Naive thymus-derived CD4-positive, alpha-beta T cell (primary cell): ENCODE results near the gene SMAP2. TPM values are rescaled to one million over a fixed set of nuclear protein-coding genes. Genes with fewer than 3 reads are reported as not detected.
A peak's percentile ranks its signal among the peaks of the same experiment; 100 is the strongest.
"Not testable (repeated sequence)": the region's sequence is repeated elsewhere in the genome, so short reads cannot be mapped to it uniquely, and the experiment has no call there.

Source experiments
- ATAC-seq: fragments of 150-1000 bp; cut with Tn5 transposase; 2 replicates; pipeline ENCODE4 v1.10.0; 2021; ENCODE audit warnings: mild to moderate bottlenecking, moderate library complexity
- CTCF ChIA-PET: fragments of 350-600 bp; sonication (Branson Sonifier 250); formaldehyde crosslinking; loops from one replicate; lab custom pipeline; 2021; ENCODE audit warnings: antibody characterized with exemption; lab: Charles Lee
- POLR2A ChIA-PET: fragments of 350-600 bp; sonication (Branson Sonifier 250); formaldehyde crosslinking; loops from one replicate; lab custom pipeline; 2021; ENCODE audit warnings: antibody characterized with exemption, inconsistent platforms; lab: Charles Lee
- DNase-seq, 9 donors: peaks; one replicate each; pipeline versions ENCODE4 v3.0.0 to v3.0.0-alpha.2; 2020 to 2022; ENCODE audit warnings: mixed read lengths in 1 of 9
- H3K27ac ChIP-seq: one replicate; pipeline ENCODE4 v1.7.0; 2013; ENCODE audit warnings: mild to moderate bottlenecking, low read depth, low read length, moderate library complexity
- H3K27me3 ChIP-seq, 2 donors: one replicate each; pipeline ENCODE4 v1.7.0; 2013; ENCODE audit warnings: low read length in 2 of 2, mild to moderate bottlenecking in 2 of 2, moderate library complexity in 2 of 2; ENCODE audit not compliant: control insufficient read depth in 2 of 2, insufficient read depth in 2 of 2
- H3K36me3 ChIP-seq, 3 experiments: 1 replicate in 2 of 3; 2 replicates in 1 of 3; pipeline ENCODE4 v1.7.0; 2013; ENCODE audit warnings: low read length in 3 of 3, mild to moderate bottlenecking in 3 of 3, moderate library complexity in 1 of 3; ENCODE audit not compliant: insufficient read depth in 3 of 3, control insufficient read depth in 2 of 3
- H3K4me1 ChIP-seq, 2 donors: one replicate each; pipeline ENCODE4 v1.7.0; 2013; ENCODE audit warnings: low read length in 2 of 2, mild to moderate bottlenecking in 2 of 2, moderate library complexity in 1 of 2; ENCODE audit not compliant: control insufficient read depth in 2 of 2, insufficient read depth in 2 of 2
- H3K4me3 ChIP-seq: 2 replicates; pipeline ENCODE4 v1.7.0; 2013; ENCODE audit warnings: mild to moderate bottlenecking, low read length
- H3K9me3 ChIP-seq, 3 experiments: 1 replicate in 2 of 3; 2 replicates in 1 of 3; pipeline ENCODE4 v1.7.0; 2013; ENCODE audit warnings: low read length in 3 of 3; ENCODE audit not compliant: control insufficient read depth in 2 of 3
- H3K27ac Mint-ChIP-seq, 9 donors: one replicate each; pipeline ENCODE4 v1.8.0; 2020 to 2022; ENCODE audit warnings: mixed read lengths in 9 of 9, mild to moderate bottlenecking in 8 of 9, moderate library complexity in 5 of 9, inconsistent platforms in 2 of 9
- H3K27me3 Mint-ChIP-seq, 5 donors: one replicate each; pipeline ENCODE4 v1.8.0; 2021 to 2022; ENCODE audit warnings: mixed read lengths in 5 of 5, mild to moderate bottlenecking in 1 of 5
- H3K36me3 Mint-ChIP-seq, 5 donors: one replicate each; pipeline ENCODE4 v1.8.0; 2020 to 2022; ENCODE audit warnings: mixed read lengths in 5 of 5, mild to moderate bottlenecking in 3 of 5, inconsistent platforms in 1 of 5
- H3K4me1 Mint-ChIP-seq, 7 donors: one replicate each; pipeline ENCODE4 v1.8.0; 2020 to 2022; ENCODE audit warnings: mixed read lengths in 7 of 7, mild to moderate bottlenecking in 3 of 7, inconsistent platforms in 1 of 7
- H3K4me3 Mint-ChIP-seq, 10 donors: one replicate each; pipeline ENCODE4 v1.8.0; 2020 to 2022; ENCODE audit warnings: mild to moderate bottlenecking in 10 of 10, mixed read lengths in 10 of 10, moderate library complexity in 6 of 10, inconsistent platforms in 2 of 10
- H3K9me3 Mint-ChIP-seq, 11 donors: one replicate each; pipeline ENCODE4 v1.8.0; 2020 to 2022; ENCODE audit warnings: mixed read lengths in 11 of 11, mild to moderate bottlenecking in 4 of 11, inconsistent platforms in 1 of 11, moderate library complexity in 1 of 11
- intact Hi-C, 2 donors: fragments of 100-400 bp; cut with micrococcal nuclease; formaldehyde crosslinking; loops; one replicate each; pipeline ENCODE4 v1.15.1; 2023
- polyA plus RNA-seq, 2 donors: library from polyadenylated mRNA; unstranded; fragments of 300-500 nt; fragmentation: Illumina TruSeq; gene quantifications; one replicate each; pipeline ENCODE4 v1.2.3, GENCODE V29; 2021
- total RNA-seq, 6 experiments: library from RNA in 5 of 6; stranded (reverse) in 5 of 6; gene quantifications; 1 replicate in 5 of 6; 2 replicates in 1 of 6; pipeline ENCODE4 v1.2.3 and lab custom pipeline; 2021 to 2026

SMAP2 gene
- total RNA-seq (100 to 1,000 TPM; 144 to 210 (median 187) TPM), polyA plus RNA-seq (100 to 1,000 TPM; 226 to 542 TPM), total RNA-seq (lab: John Stamatoyannopoulos, UW) (276 reads per million, percentile 95 among the genes with 10 or more reads in this experiment)

GRCh38 chr1:40373323-40374283 lies at the start of gene SMAP2:
TSS of gene SMAP2 (plus strand) at chr1:40373727. CDS start at chr1:40374121, 394 bp downstream.
- peak within 1 kb of the TSS; percentile 99 for H3K4me3 ChIP-seq

GRCh38 chr1:40331403-40331802 lies 42.1 kb upstream of the SMAP2 start:
- CTCF ChIA-PET, DNase-seq, H3K4me3 Mint-ChIP-seq, H3K27ac Mint-ChIP-seq, H3K4me1 Mint-ChIP-seq, H3K4me3 ChIP-seq, H3K27ac ChIP-seq, ATAC-seq, H3K4me1 ChIP-seq, H3K27me3 ChIP-seq, intact Hi-C loops, H3K36me3 ChIP-seq, H3K9me3 ChIP-seq: not testable (repeated sequence)
- H3K9me3 Mint-ChIP-seq = peaks cover 0 to 13% (median 2%) of the 10 kb centered on the region in 11 donors
- peaks cover 0 to 11% (median 0%) of the 10 kb centered on the region in 5 donors for H3K27me3 Mint-ChIP-seq
- POLR2A ChIA-PET = interaction anchor here (1.9 kb wide), 1 partner anchor 40 kb away, joined by 4 read pairs; no protein-coding TSS in a partner anchor
- H3K36me3 Mint-ChIP-seq = peaks cover 0 to 12% (median 0%) of the 10 kb centered on the region in 5 donors

More at GRCh38 chr1:40373323-40374283, at the start of gene SMAP2:
- H3K27me3 Mint-ChIP-seq = peaks cover 0 to 4% (median 0%) of the 10 kb centered on the region in 5 donors
- intact Hi-C loops = loop anchor here (1.0 to 5.0 kb wide), 7 partner anchors 12 to 331 kb away; partner anchors contain the start of genes CAP1 (in 1 of the 2) and ZMPSTE24 (in 1 of the 2)
- no peaks in the 10 kb centered on the region for H3K27me3 ChIP-seq
- H3K27ac Mint-ChIP-seq = peak within 1 kb of the TSS; percentile 97 to 100 (median 99)
- H3K4me1 ChIP-seq = peaks cover 33 to 36% of the 10 kb centered on the region in 2 donors
- H3K9me3 Mint-ChIP-seq = peaks cover 0 to 10% (median 0%) of the 10 kb centered on the region in 11 donors
- CTCF ChIA-PET = interaction anchor here (0.6 to 3.6 kb wide), 13 partner anchors 9 to 344 kb away, joined by 3 to 22 read pairs (median 4); no protein-coding TSS in a partner anchor
- POLR2A ChIA-PET = interaction anchor here (0.5 to 16.8 kb wide), 19 partner anchors 15 to 333 kb away, joined by 3 to 408 read pairs (median 5); partner anchors contain the start of genes CAP1, COL9A2, RLF and ZFP69B
- peaks cover 0 to 15% (median 7%) of the 10 kb centered on the region in 3 experiments for H3K36me3 ChIP-seq
- no peaks in the 10 kb centered on the region for H3K9me3 ChIP-seq
- ATAC-seq (peak; percentile 91), DNase-seq (peak; percentile 94 to 98 (median 96))
- H3K27ac ChIP-seq = peak within 1 kb of the TSS; percentile 99
- H3K36me3 Mint-ChIP-seq = peaks cover 6 to 30% (median 21%) of the 10 kb centered on the region in 5 donors
- H3K4me3 Mint-ChIP-seq = peak within 1 kb of the TSS; percentile 94 to 100 (median 99)
- H3K4me1 Mint-ChIP-seq = peaks cover 43 to 66% (median 54%) of the 10 kb centered on the region in 7 donors

GRCh38 chr1:40332695-40333094 lies 40.8 kb upstream of the SMAP2 start:
- H3K4me3 Mint-ChIP-seq = no peak overlapping the region
- DNase-seq = no peak
- intact Hi-C loops = no loop called here
- no peaks in the 10 kb centered on the region for H3K4me1 Mint-ChIP-seq
- no peak for ATAC-seq
- CTCF ChIA-PET = interaction anchor here (1.1 kb wide), 1 partner anchor 178 kb away, joined by 3 read pairs; no protein-coding TSS in a partner anchor
- no peak overlapping the region for H3K27ac Mint-ChIP-seq
- Histone ChIP-seq H3K27ac (no peak overlapping the region), H3K27me3 (no peaks in the 10 kb centered on the region), H3K4me3 (no peak overlapping the region), H3K36me3 (no peaks in the 10 kb centered on the region), H3K9me3 (no peaks in the 10 kb centered on the region), H3K4me1 (no peaks in the 10 kb centered on the region)
- POLR2A ChIA-PET = interaction anchor here (1.9 kb wide), 1 partner anchor 39 kb away, joined by 4 read pairs; no protein-coding TSS in a partner anchor
- H3K9me3 Mint-ChIP-seq = peaks cover 0 to 13% (median 0%) of the 10 kb centered on the region in 11 donors
- peaks cover 0 to 11% (median 0%) of the 10 kb centered on the region in 5 donors for H3K27me3 Mint-ChIP-seq
- peaks cover 0 to 12% (median 0%) of the 10 kb centered on the region in 5 donors for H3K36me3 Mint-ChIP-seq

GRCh38 chr1:40337443-40337842 lies 36.1 kb upstream of the SMAP2 start:
- no peak overlapping the region for H3K27ac Mint-ChIP-seq
- Histone ChIP-seq H3K27ac (no peak overlapping the region), H3K9me3 (no peaks in the 10 kb centered on the region), H3K4me3 (no peak overlapping the region), H3K27me3 (no peaks in the 10 kb centered on the region), H3K36me3 (no peaks in the 10 kb centered on the region), H3K4me1 (peaks cover 6 to 28% of the 10 kb centered on the region in 2 donors)
- peaks cover 0 to 8% (median 4%) of the 10 kb centered on the region in 11 donors for H3K9me3 Mint-ChIP-seq
- peaks cover 26 to 39% (median 37%) of the 10 kb centered on the region in 7 donors for H3K4me1 Mint-ChIP-seq
- ChIA-PET CTCF (interaction anchor here (0.6 to 10.2 kb wide), 12 partner anchors 10 to 253 kb away, joined by 3 to 152 read pairs (median 8); partner anchors contain the start of gene COL9A2), POLR2A (interaction anchor here (1.3 to 2.4 kb wide), 4 partner anchors 19 to 184 kb away, joined by 4 to 20 read pairs (median 6); partner anchors contain the start of gene SMAP2)
- H3K4me3 Mint-ChIP-seq = no peak overlapping the region
- ATAC-seq (no peak), DNase-seq (no peak)
- intact Hi-C loops = loop anchor here in 1 of 2 donors (5.0 kb wide), 1 partner anchor 520 kb away; no protein-coding TSS in a partner anchor
- peaks cover 0 to 8% (median 0%) of the 10 kb centered on the region in 5 donors for H3K36me3 Mint-ChIP-seq
- peaks cover 0 to 7% (median 0%) of the 10 kb centered on the region in 5 donors for H3K27me3 Mint-ChIP-seq

GRCh38 chr1:40338745-40339419 lies 34.6 kb upstream of the SMAP2 start:
- no peaks in the 10 kb centered on the region for H3K9me3 ChIP-seq
- peaks cover 0 to 2% (median 0%) of the 10 kb centered on the region in 5 donors for H3K36me3 Mint-ChIP-seq
- H3K4me1 Mint-ChIP-seq = peaks cover 33 to 50% (median 49%) of the 10 kb centered on the region in 7 donors
- POLR2A ChIA-PET = interaction anchor here (0.8 to 2.4 kb wide), 10 partner anchors 21 to 193 kb away, joined by 3 to 20 read pairs (median 5); partner anchors contain the start of gene SMAP2
- peaks cover 6 to 35% of the 10 kb centered on the region in 2 donors for H3K4me1 ChIP-seq
- no peaks in the 10 kb centered on the region for H3K36me3 ChIP-seq
- H3K27ac Mint-ChIP-seq = peak overlapping the region in 8 of 9 donors; percentile 16 to 86 (median 70)
- CTCF ChIA-PET = interaction anchor here (0.8 to 10.2 kb wide), 36 partner anchors 9 to 304 kb away, joined by 3 to 152 read pairs (median 5); partner anchors contain the start of genes COL9A2 and SMAP2
- H3K9me3 Mint-ChIP-seq = peaks cover 0 to 8% (median 0%) of the 10 kb centered on the region in 11 donors
- no peak overlapping the region for H3K27ac ChIP-seq
- peak; percentile 99 for ATAC-seq
- H3K4me3 Mint-ChIP-seq = peak overlapping the region; percentile 37 to 76 (median 57)
- peak; percentile 81 to 91 (median 87) for DNase-seq
- intact Hi-C loops = loop anchor here (1.0 to 5.0 kb wide), 12 partner anchors 24 to 522 kb away; no protein-coding TSS in a partner anchor
- no peak overlapping the region for H3K4me3 ChIP-seq
- no peaks in the 10 kb centered on the region for H3K27me3 Mint-ChIP-seq
- no peaks in the 10 kb centered on the region for H3K27me3 ChIP-seq
